GM12878 (cell line): ENCODE data around the gene FNDC3B. TPM values are rescaled to one million over a fixed set of nuclear protein-coding genes. Genes with fewer than 3 reads are reported as not detected.

Experiments
- ATAC-seq: fragments of 200-7000 bp; cut with Tn5 transposase; 3 replicates; pipeline ENCODE4 v1.9.1; 2020; ENCODE audit warnings: mild to moderate bottlenecking, moderate library complexity
- BruUV-seq: library from RNA; stranded (reverse); fragments of 400-500 nt; replicated peaks from 2 replicates; lab custom pipeline; 2021; lab: Mats Ljungman, UMichigan
- CTCF ChIA-PET: fragments of 300-600 bp; sonication (Branson Sonifier 250); formaldehyde crosslinking; extraction: SDS; loops from one replicate; lab custom pipeline; 2021; ENCODE audit warnings: inconsistent platforms; lab: Yijun Ruan, JAX
- POLR2A ChIA-PET: fragments of 350-600 bp; formaldehyde crosslinking; extraction: SDS; loops from one replicate; lab custom pipeline; 2021; ENCODE audit warnings: inconsistent platforms; lab: Charles Lee
- RAD21 ChIA-PET: fragments of 300-600 bp; sonication (Branson Sonifier 250); formaldehyde crosslinking; loops from one replicate; lab custom pipeline; 2023; ENCODE audit warnings: antibody characterized with exemption; ENCODE audit not compliant: unreplicated experiment; lab: Charles Lee
- SMC1A ChIA-PET: fragments of 300-600 bp; sonication (Branson Sonifier 250); formaldehyde crosslinking; loops from one replicate; lab custom pipeline; 2023; ENCODE audit not compliant: unreplicated experiment, uncharacterized antibody; lab: Charles Lee
- DNase-seq: peaks from one replicate; pipeline ENCODE4 v3.0.0-alpha.2; 2011; ENCODE audit warnings: low read depth, low spot score
- FAIRE-seq: peaks from 3 replicates; lab custom pipeline; 2011; peaks lifted over from hg19 to GRCh38; lab: Jason Lieb, UNC
- H2AFZ ChIP-seq: 2 replicates; pipeline ENCODE4 v1.6.0; 2011; ENCODE audit warnings: low read depth, low read length, control low read depth; ENCODE audit not compliant: control insufficient read depth
- H3K27ac ChIP-seq: 2 replicates; pipeline ENCODE4 v1.5.1; 2011; ENCODE audit warnings: control low read depth; ENCODE audit not compliant: control insufficient read depth, insufficient read depth
- H3K27me3 ChIP-seq, 2 experiments: replicated peaks in 1 of 2; 2 replicates each; pipeline versions ENCODE4 v1.6.0 to v1.6.1; 2011; ENCODE audit warnings: low read length in 1 of 2; ENCODE audit not compliant: control insufficient read depth in 2 of 2, insufficient read depth in 2 of 2
- H3K36me3 ChIP-seq, 2 experiments: 2 replicates each; pipeline ENCODE4 v1.5.1; 2011; ENCODE audit warnings: low read length in 1 of 2; ENCODE audit not compliant: control insufficient read depth in 2 of 2, insufficient read depth in 2 of 2
- H3K4me1 ChIP-seq: 2 replicates; pipeline ENCODE4 v1.6.1; 2011; ENCODE audit warnings: mild to moderate bottlenecking, low read length, moderate library complexity, mixed read lengths; ENCODE audit not compliant: control insufficient read depth, insufficient read depth
- H3K4me2 ChIP-seq: 2 replicates; pipeline ENCODE4 v1.6.0; 2011; ENCODE audit warnings: control low read depth; ENCODE audit not compliant: control insufficient read depth, insufficient read depth
- H3K4me3 ChIP-seq: fragments of 200-600 bp; sonication (generic); 2 replicates; pipeline ENCODE4 v1.5.1; 2016
- H3K79me2 ChIP-seq: 2 replicates; pipeline ENCODE4 v1.6.0; 2011; ENCODE audit warnings: low read length; ENCODE audit not compliant: control insufficient read depth, insufficient read depth
- H3K9ac ChIP-seq: 2 replicates; pipeline ENCODE4 v1.8.0; 2011; ENCODE audit warnings: low read length, control low read depth, mixed read lengths; ENCODE audit not compliant: control insufficient read depth, insufficient read depth
- H3K9me3 ChIP-seq: replicated peaks from 3 replicates; pipeline ENCODE4 v1.5.1; 2011; ENCODE audit warnings: mild to moderate bottlenecking, low read length; ENCODE audit not compliant: control insufficient read depth, insufficient read depth
- H4K20me1 ChIP-seq: 2 replicates; pipeline ENCODE4 v1.6.0; 2011; ENCODE audit not compliant: control insufficient read depth, insufficient read depth
- ASH2L ChIP-seq: fragments of 300-600, 200-600 bp; sonication (generic); IDR thresholded peaks from 2 replicates; pipeline ENCODE4 v1.6.1; 2017; ENCODE audit warnings: low read depth, mild to moderate bottlenecking, borderline replicate concordance
- BMI1 ChIP-seq: fragments of 450-650 bp; IDR thresholded peaks from 2 replicates; pipeline ENCODE4 v1.6.1; 2016; ENCODE audit warnings: mild to moderate bottlenecking, moderate library complexity, borderline replicate concordance
- DPF2 ChIP-seq: fragments of 450-650 bp; IDR thresholded peaks from 2 replicates; pipeline ENCODE4 v1.6.1; 2017; ENCODE audit warnings: mild to moderate bottlenecking
- FOXK2 ChIP-seq: fragments of 450-650 bp; IDR thresholded peaks from 2 replicates; pipeline ENCODE4 v1.6.1; 2017; ENCODE audit warnings: mild to moderate bottlenecking, moderate library complexity
- IKZF1 ChIP-seq: fragments of 450-650 bp; conservative IDR thresholded peaks from 2 replicates; pipeline ENCODE4 v1.6.1; 2017; ENCODE audit warnings: antibody characterized with exemption, mild to moderate bottlenecking
- KAT2A ChIP-seq: conservative IDR thresholded peaks from 2 replicates; pipeline ENCODE4 v1.6.1; 2011; ENCODE audit warnings: low read depth, low read length; ENCODE audit not compliant: control insufficient read depth
- MTA2 ChIP-seq: fragments of 450-650 bp; IDR thresholded peaks from 2 replicates; pipeline ENCODE4 v1.6.1; 2016; ENCODE audit warnings: low read depth, mild to moderate bottlenecking, moderate library complexity
- NR2C2 ChIP-seq: IDR thresholded peaks from 2 replicates; pipeline ENCODE4 v1.6.1; 2011; ENCODE audit warnings: borderline replicate concordance, low read depth; ENCODE audit not compliant: control insufficient read depth, insufficient read length
- TARDBP ChIP-seq: IDR thresholded peaks from 2 replicates; pipeline ENCODE4 v1.6.1; 2016; ENCODE audit warnings: borderline replicate concordance
- YY1 ChIP-seq: IDR thresholded peaks from 2 replicates; pipeline ENCODE4 v1.6.1; 2011; ENCODE audit warnings: low read depth, mild to moderate bottlenecking, low read length
- ZNF24 ChIP-seq: fragments of 450-650 bp; IDR thresholded peaks from 2 replicates; pipeline ENCODE4 v1.6.1; 2017; ENCODE audit warnings: antibody characterized with exemption, mild to moderate bottlenecking
- ZNF622 ChIP-seq: fragments of 450-650 bp; IDR thresholded peaks from 2 replicates; pipeline ENCODE4 v1.6.1; 2017; ENCODE audit warnings: mild to moderate bottlenecking, inconsistent platforms
- WGBS: methylation state at CpG from one replicate; pipeline ENCODE4 v1.1.6; 2016; ENCODE audit warnings: low lambda C conversion rate; ENCODE audit not compliant: insufficient replicate concordance, insufficient coverage; ENCODE audit errors: missing lambda C conversion rate; 5-methylcytosine and 5-hydroxymethylcytosine counted together
- in situ Hi-C: fragments of 300-500 bp; cut with MboI; formaldehyde crosslinking; loops from 9 replicates; pipeline ENCODE4 v1.14.3; 2018; ENCODE audit warnings: mixed read lengths
- intact Hi-C: fragments of 100-400 bp; cut with micrococcal nuclease; formaldehyde crosslinking; loops from one replicate; pipeline ENCODE4 v1.14.2; 2022; ENCODE audit not compliant: unreplicated experiment
- polyA plus RNA-seq, 11 experiments: library from polyadenylated mRNA; depleted of rRNA in 4 of 11; unstranded in 6 of 11; stranded (reverse) in 5 of 11; fragments of >200 nt; fragmentation: Nextera tagmentation in 4 of 11; fragmentation: Illumina TruSeq in 1 of 11; extraction: Ambion mirVana in 4 of 11; extraction: Trizol in 1 of 11; gene quantifications; 1 replicate in 1 of 11; 2 replicates in 10 of 11; pipeline versions ENCODE4 v1.2.1 to v1.2.3, GENCODE V29; 2011 to 2016; ENCODE audit warnings: inconsistent platforms in 2 of 11, missing spikeins in 2 of 11, low read depth in 1 of 11
- total RNA-seq, 4 experiments: library from RNA; depleted of rRNA in 3 of 4; stranded (reverse); fragments of >200 nt in 3 of 4; fragmentation: Illumina TruSeq in 1 of 4; extraction: Trizol in 1 of 4; gene quantifications; 2 replicates each; pipeline versions ENCODE4 v1.2.1 to v1.2.3, GENCODE V29; 2013 to 2021
- TF ChIP-seq, protein P1 (sequence below): fragments of 450-650 bp; formaldehyde crosslinking; IDR thresholded peaks from 2 replicates; pipeline ENCODE4 v1.5.0; 2022; ENCODE audit warnings: mild to moderate bottlenecking, missing genetic modification characterization
- TF ChIP-seq, protein P2 (sequence below): fragments of 450-650 bp; IDR thresholded peaks from 2 replicates; pipeline ENCODE4 v1.6.1; 2018; ENCODE audit warnings: mild to moderate bottlenecking, low read depth, moderate library complexity; ENCODE audit not compliant: partially characterized antibody

The FNDC3B gene
- total and polyA plus RNA-seq, 10 of the 15 experiments (the other 5 are each of a cell fraction or from before 2014, with no cell fraction given), result 7.9 to 35.0 (median 18.5) TPM

DNA sequence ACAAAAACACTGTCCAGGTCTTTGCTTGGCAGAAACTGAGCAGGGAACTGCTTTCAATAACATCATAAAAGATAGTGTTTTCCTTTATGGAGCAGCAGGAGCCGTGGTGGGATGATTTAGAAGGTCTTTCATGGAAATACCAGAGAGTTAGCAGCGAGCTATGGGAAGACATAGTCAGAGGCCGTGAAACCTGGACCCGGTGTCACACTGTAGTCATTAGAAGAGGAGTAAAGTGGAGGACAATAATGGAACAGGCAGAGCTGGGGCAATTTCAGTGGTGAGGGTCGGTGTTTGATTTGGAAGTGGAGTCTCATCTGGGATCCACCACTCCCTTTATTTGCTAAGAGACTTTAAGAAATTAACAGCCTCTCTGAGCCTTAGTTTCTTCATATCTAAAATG, 351.4 kb downstream of the FNDC3B start:
- no peaks in the 10 kb centered on the region for H4K20me1 ChIP-seq
- H3K27me3 ChIP-seq, result no peaks in the 10 kb centered on the region
- DNase-seq (no peak), FAIRE-seq (no peak), ATAC-seq (no peak)
- ChIA-PET RAD21 (no interaction called here), CTCF (no interaction called here), POLR2A (no interaction called here), SMC1A (interaction anchor here (1.1 to 1.2 kb wide), 2 partner anchors 8 to 13 kb away, joined by 3 read pairs; no protein-coding TSS in a partner anchor)
- no TSS peak for BruUV-seq
- no peak overlapping the region for H3K4me2 ChIP-seq
- H3K79me2 ChIP-seq, result no peaks in the 10 kb centered on the region
- no peaks in the 10 kb centered on the region for H3K4me1 ChIP-seq
- intact Hi-C loops, result no loop called here
- WGBS, result 96% methylated on average over 5 of the region's 5 CpGs
- no peaks in the 10 kb centered on the region for H3K9me3 ChIP-seq
- H3K27ac ChIP-seq, result no peak overlapping the region
- H2AFZ ChIP-seq, result no peak overlapping the region
- in situ Hi-C loops, result no loop called here
- H3K4me3 ChIP-seq, result no peak overlapping the region
- no peak for TF ChIP-seq DPF2
- no peak for TF ChIP-seq TARDBP
- TF ChIP-seq, protein P1, sequence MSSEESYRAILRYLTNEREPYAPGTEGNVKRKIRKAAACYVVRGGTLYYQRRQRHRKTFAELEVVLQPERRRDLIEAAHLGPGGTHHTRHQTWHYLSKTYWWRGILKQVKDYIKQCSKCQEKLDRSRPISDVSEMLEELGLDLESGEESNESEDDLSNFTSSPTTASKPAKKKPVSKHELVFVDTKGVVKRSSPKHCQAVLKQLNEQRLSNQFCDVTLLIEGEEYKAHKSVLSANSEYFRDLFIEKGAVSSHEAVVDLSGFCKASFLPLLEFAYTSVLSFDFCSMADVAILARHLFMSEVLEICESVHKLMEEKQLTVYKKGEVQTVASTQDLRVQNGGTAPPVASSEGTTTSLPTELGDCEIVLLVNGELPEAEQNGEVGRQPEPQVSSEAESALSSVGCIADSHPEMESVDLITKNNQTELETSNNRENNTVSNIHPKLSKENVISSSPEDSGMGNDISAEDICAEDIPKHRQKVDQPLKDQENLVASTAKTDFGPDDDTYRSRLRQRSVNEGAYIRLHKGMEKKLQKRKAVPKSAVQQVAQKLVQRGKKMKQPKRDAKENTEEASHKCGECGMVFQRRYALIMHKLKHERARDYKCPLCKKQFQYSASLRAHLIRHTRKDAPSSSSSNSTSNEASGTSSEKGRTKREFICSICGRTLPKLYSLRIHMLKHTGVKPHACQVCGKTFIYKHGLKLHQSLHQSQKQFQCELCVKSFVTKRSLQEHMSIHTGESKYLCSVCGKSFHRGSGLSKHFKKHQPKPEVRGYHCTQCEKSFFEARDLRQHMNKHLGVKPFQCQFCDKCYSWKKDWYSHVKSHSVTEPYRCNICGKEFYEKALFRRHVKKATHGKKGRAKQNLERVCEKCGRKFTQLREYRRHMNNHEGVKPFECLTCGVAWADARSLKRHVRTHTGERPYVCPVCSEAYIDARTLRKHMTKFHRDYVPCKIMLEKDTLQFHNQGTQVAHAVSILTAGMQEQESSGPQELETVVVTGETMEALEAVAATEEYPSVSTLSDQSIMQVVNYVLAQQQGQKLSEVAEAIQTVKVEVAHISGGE, result no peak
- TF ChIP-seq MTA2, result no peak
- TF ChIP-seq, protein P2, sequence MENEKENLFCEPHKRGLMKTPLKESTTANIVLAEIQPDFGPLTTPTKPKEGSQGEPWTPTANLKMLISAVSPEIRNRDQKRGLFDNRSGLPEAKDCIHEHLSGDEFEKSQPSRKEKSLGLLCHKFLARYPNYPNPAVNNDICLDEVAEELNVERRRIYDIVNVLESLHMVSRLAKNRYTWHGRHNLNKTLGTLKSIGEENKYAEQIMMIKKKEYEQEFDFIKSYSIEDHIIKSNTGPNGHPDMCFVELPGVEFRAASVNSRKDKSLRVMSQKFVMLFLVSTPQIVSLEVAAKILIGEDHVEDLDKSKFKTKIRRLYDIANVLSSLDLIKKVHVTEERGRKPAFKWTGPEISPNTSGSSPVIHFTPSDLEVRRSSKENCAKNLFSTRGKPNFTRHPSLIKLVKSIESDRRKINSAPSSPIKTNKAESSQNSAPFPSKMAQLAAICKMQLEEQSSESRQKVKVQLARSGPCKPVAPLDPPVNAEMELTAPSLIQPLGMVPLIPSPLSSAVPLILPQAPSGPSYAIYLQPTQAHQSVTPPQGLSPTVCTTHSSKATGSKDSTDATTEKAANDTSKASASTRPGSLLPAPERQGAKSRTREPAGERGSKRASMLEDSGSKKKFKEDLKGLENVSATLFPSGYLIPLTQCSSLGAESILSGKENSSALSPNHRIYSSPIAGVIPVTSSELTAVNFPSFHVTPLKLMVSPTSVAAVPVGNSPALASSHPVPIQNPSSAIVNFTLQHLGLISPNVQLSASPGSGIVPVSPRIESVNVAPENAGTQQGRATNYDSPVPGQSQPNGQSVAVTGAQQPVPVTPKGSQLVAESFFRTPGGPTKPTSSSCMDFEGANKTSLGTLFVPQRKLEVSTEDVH, result no peak
- no peak for TF ChIP-seq NR2C2
- TF ChIP-seq ZNF622, result no peak
- no peak for TF ChIP-seq FOXK2
- no peak for TF ChIP-seq YY1
- TF ChIP-seq BMI1, result no peak
- no peak for TF ChIP-seq IKZF1
- no peak for TF ChIP-seq KAT2A
- no peak for TF ChIP-seq ASH2L
- no peak for TF ChIP-seq ZNF24
- H3K36me3 ChIP-seq, result peaks cover 0 to 3% of the 10 kb centered on the region in 2 experiments; a peak in 3 of 4 replicates
- no peak overlapping the region for H3K9ac ChIP-seq
